Right atrium auricular region (tissue), 2 donors: ENCODE results near the gene LAMB4. TPM values are rescaled to one million over a fixed set of nuclear protein-coding genes. Genes with fewer than 3 reads are reported as not detected.

ENCODE experiments used
- DNase-seq: peaks from one replicate; pipeline ENCODE4 v3.0.0-alpha.2; 2019; ENCODE audit warnings: low spot score
- H3K27ac ChIP-seq, 2 donors: fragments of 200-600 bp; sonication (generic); 1 replicate in 1 of 2; 2 replicates in 1 of 2; pipeline ENCODE4 v1.5.1; 2016 to 2019
- H3K27me3 ChIP-seq, 2 donors: fragments of 200-600 bp; sonication (generic); one replicate each; pipeline versions ENCODE4 v1.5.1 to v1.6.0; 2017 to 2019
- H3K36me3 ChIP-seq: fragments of 200-600 bp; sonication (generic); one replicate; pipeline ENCODE4 v1.5.1; 2016
- H3K4me1 ChIP-seq, 2 donors: fragments of 200-600 bp; sonication (generic); one replicate each; pipeline versions ENCODE4 v1.5.1 to v1.6.0; 2017 to 2019
- H3K4me3 ChIP-seq, 2 donors: fragments of 200-600 bp; sonication (generic); 1 replicate in 1 of 2; 2 replicates in 1 of 2; pipeline ENCODE4 v1.5.1; 2017 to 2019; ENCODE audit warnings: mild to moderate bottlenecking in 1 of 2, moderate library complexity in 1 of 2
- H3K9me3 ChIP-seq, 2 donors: fragments of 200-600 bp; sonication (generic); one replicate each; pipeline ENCODE4 v1.5.1; 2019
- total RNA-seq, 2 donors: library from RNA; depleted of rRNA; stranded (reverse); fragments of >200 nt; gene quantifications; one replicate each; pipeline ENCODE4 v1.1.0, GENCODE V29; 2016
- TF ChIP-seq, protein P1 (sequence below), 2 donors: fragments of 200-600 bp; sonication (generic); IDR thresholded peaks; one replicate each; pipeline ENCODE4 v1.5.1; 2019; ENCODE audit warnings: antibody characterized with exemption in 2 of 2

The LAMB4 gene
- total RNA-seq, 2 donors from 2014 or later, result not detected

DNA sequence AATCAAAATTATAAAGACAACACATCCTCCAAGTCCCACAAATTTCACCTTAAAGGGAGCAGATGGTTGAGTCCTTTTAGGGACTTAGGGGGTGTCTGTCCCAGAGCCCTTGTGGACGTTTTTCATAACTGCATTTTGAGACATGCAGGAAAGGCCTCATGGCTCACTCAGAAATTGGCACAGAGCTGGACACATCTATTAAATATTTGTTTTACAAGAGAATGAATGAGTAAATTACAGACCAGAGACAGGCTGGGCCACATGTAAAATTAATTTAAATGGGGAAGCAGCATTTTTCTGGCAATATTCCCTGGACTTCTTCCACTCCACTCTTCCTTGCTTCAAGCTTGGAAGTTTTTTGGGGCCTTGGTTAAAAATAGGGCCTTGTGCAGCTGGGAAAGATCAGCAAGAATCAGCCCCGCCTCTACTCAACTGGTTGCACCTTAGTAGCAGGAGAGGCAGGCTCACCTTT lies 147.2 kb downstream of the LAMB4 start:
- Histone ChIP-seq H3K9me3 (no peaks in the 10 kb centered on the region), H3K4me3 (no peak overlapping the region), H3K36me3 (peaks cover 37% of the 10 kb centered on the region), H3K27me3 (no peaks in the 10 kb centered on the region), H3K27ac (no peak overlapping the region), H3K4me1 (no peaks in the 10 kb centered on the region)
- no peak for DNase-seq
- TF ChIP-seq, protein P1, sequence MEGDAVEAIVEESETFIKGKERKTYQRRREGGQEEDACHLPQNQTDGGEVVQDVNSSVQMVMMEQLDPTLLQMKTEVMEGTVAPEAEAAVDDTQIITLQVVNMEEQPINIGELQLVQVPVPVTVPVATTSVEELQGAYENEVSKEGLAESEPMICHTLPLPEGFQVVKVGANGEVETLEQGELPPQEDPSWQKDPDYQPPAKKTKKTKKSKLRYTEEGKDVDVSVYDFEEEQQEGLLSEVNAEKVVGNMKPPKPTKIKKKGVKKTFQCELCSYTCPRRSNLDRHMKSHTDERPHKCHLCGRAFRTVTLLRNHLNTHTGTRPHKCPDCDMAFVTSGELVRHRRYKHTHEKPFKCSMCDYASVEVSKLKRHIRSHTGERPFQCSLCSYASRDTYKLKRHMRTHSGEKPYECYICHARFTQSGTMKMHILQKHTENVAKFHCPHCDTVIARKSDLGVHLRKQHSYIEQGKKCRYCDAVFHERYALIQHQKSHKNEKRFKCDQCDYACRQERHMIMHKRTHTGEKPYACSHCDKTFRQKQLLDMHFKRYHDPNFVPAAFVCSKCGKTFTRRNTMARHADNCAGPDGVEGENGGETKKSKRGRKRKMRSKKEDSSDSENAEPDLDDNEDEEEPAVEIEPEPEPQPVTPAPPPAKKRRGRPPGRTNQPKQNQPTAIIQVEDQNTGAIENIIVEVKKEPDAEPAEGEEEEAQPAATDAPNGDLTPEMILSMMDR (IDR thresholded peaks at IDR 0.05), result no peak

DNA sequence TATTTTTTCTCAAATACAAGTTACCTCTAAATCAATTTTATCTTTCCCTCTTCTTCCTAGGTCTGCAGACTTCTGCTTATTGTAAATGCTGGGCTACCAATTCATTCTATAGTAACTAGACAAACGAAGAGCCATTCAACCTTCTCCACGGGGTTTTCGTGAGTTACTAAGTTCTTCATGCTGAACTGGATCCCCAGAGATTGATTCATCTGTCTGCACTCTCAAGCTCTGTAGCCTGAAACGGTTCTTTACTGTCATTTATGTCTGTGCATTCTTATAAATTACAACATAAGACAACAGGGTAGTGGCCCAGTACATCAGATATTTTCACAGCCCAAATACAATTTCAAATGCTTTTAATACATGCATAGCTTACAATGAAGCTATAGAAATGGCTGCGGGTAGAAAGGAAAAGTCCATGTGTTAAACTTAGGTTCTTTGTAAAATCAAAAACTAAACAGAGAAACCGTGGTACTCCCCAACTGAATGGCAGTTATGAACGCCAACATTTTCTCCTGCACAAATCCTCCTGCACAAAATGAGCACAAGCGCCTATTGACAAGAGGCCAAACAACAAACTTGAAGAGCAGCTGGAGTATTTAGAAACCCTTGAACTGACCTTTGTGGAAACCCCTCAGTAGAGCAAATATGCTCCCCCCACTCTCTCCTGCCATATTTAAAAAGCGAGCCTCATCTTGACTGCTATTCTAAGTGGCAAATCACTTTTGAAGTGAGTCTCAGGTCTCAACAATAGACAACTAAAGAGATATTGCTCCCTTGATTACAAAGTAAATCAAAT lies 147.9 kb downstream of the LAMB4 start:
- no peaks in the 10 kb centered on the region for H3K4me1 ChIP-seq
- no peak overlapping the region for H3K27ac ChIP-seq
- TF ChIP-seq, protein P1 (IDR thresholded peaks at IDR 0.05), result no peak
- H3K9me3 ChIP-seq, result no peaks in the 10 kb centered on the region
- peaks cover 42% of the 10 kb centered on the region for H3K36me3 ChIP-seq
- no peaks in the 10 kb centered on the region for H3K27me3 ChIP-seq
- no peak overlapping the region for H3K4me3 ChIP-seq
- no peak for DNase-seq

DNA sequence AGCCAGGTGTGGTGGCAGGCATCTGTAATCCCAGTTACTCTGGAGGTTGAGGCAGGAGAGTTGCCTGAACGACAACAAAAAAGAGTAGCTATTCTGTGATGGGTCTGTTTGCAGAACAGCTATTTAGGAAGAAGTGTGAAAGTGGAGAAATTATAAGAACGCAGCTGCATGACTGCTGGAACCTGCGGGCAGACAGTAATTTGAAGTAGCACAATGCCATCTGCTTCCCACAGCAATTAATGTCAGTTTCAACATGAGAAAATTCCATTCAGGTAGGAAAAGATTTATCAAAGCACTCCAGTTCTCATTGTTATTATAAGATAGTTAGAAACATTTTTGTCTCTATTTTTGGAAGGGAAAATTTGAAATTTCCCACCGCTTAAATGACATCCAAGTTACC lies 148.7 kb downstream of the LAMB4 start:
- H3K4me3 ChIP-seq, result no peak overlapping the region
- no peaks in the 10 kb centered on the region for H3K27me3 ChIP-seq
- H3K36me3 ChIP-seq, result peaks cover 46% of the 10 kb centered on the region
- H3K27ac ChIP-seq, result no peak overlapping the region
- TF ChIP-seq, protein P1 (IDR thresholded peaks at IDR 0.05), result no peak
- no peak for DNase-seq
- H3K9me3 ChIP-seq, result no peaks in the 10 kb centered on the region
- H3K4me1 ChIP-seq, result no peaks in the 10 kb centered on the region

DNA sequence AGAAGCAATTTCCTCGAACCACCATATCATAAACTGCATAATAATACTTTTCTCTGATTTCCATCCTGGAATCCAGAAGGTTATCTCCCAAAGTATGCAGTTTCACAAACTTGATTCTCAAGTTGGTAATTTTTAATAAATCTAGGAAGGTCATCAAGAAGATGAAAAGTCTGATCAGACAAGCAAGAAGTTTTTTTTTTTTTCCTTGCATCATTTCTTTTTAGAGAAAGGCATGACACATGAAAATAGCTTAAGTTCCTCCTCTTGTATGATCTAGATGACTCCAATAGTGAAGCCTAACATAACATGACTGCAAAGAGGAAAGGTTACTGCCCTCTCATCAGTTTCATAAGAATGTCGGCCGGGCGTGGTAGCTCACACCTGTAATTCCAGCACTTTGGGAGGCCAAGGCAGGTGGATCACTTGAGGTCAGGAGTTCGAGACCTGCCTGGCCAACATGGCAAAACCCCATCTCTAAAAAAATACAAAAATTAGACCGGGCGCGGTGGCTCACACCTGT lies 149.4 kb downstream of the LAMB4 start:
- no peak overlapping the region for H3K4me3 ChIP-seq
- H3K9me3 ChIP-seq, result no peaks in the 10 kb centered on the region
- H3K27ac ChIP-seq, result no peak overlapping the region
- H3K36me3 ChIP-seq, result peaks cover 47% of the 10 kb centered on the region
- no peaks in the 10 kb centered on the region for H3K27me3 ChIP-seq
- TF ChIP-seq, protein P1 (IDR thresholded peaks at IDR 0.05), result no peak
- H3K4me1 ChIP-seq, result no peaks in the 10 kb centered on the region
- DNase-seq, result no peak

DNA sequence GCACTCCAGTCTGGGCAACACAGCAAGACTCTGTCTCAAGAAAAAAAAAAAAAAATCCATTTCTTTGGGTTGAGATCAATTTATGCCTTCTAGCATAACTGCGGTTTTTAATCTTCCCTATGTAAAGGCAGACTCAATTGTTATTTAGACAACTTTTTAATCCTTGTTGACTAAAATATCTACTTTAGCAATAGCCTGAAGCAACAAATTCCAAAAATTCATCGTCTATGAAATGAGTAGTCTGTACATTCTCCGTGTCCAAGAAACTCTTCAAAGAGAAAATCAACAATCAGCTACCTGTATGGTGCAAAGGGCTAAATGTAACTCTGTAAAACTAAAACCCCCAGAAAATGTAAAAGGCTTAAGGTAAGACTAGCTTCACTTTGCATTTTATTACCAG lies 150.0 kb downstream of the LAMB4 start:
- no peak overlapping the region for H3K4me3 ChIP-seq
- DNase-seq, result no peak
- no peaks in the 10 kb centered on the region for H3K9me3 ChIP-seq
- no peaks in the 10 kb centered on the region for H3K4me1 ChIP-seq
- H3K27me3 ChIP-seq, result no peaks in the 10 kb centered on the region
- no peak overlapping the region for H3K27ac ChIP-seq
- TF ChIP-seq, protein P1 (IDR thresholded peaks at IDR 0.05), result no peak
- peaks cover 51% of the 10 kb centered on the region for H3K36me3 ChIP-seq
